HEK293 (cell line): ENCODE measurements around the gene ERI3.

Experiments used
- CTCF ChIP-seq: fragments of 450-650 bp; formaldehyde crosslinking; IDR thresholded peaks from 2 replicates; pipeline ENCODE4 v1.5.1; 2016; ENCODE audit warnings: missing biosample characterization, missing genetic modification characterization
- ZBTB44 ChIP-seq: fragments of 450-650 bp; IDR thresholded peaks from 2 replicates; pipeline ENCODE4 v1.5.1; 2018; ENCODE audit warnings: missing biosample characterization, mild to moderate bottlenecking, missing genetic modification characterization
- ZNF121 ChIP-seq: fragments of 450-650 bp; formaldehyde crosslinking; IDR thresholded peaks from 2 replicates; pipeline ENCODE4 v1.5.1; 2016; ENCODE audit warnings: missing biosample characterization, missing genetic modification characterization

DNA sequence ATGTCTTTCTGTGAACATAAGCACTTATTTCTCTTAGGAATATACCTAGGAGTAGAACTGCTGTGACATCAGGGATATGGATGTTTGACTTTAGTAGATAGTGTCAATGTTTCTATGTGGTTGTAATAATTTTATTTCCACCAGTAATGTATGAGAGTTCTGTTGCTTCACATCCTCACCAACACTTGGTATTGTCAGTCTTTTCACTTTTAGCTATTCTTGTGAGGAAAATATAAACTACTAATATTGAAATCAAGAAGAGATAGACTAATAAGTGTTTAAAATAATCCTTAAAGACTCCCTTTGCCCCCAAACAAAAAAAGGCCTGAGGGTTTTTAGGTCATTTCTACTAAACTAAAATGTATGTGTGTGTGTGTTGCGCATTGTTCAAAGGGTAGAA, 144.5 kb downstream of the ERI3 start:
- TF ChIP-seq ZNF121 (tag by site-specific recombination) = no peak
- TF ChIP-seq ZBTB44 = no peak
- no peak for TF ChIP-seq CTCF (tag by site-specific recombination)
